SK-N-SH (cell line): ENCODE results near the gene RBM14. TPM values are rescaled to one million over a fixed set of nuclear protein-coding genes. Genes with fewer than 3 reads are reported as not detected.

Source experiments
- CTCF ChIA-PET: fragments of 300-600, 350-600 bp; formaldehyde crosslinking; extraction: SDS; loops from one replicate; lab custom pipeline; 2021; lab: Yijun Ruan, JAX
- POLR2A ChIA-PET: fragments of 350-600 bp; sonication (Branson Sonifier 250); formaldehyde crosslinking; extraction: SDS; loops from one replicate; lab custom pipeline; 2020; ENCODE audit warnings: antibody characterized with exemption, inconsistent platforms; lab: Yijun Ruan, JAX
- DNase-seq: peaks from one replicate; pipeline ENCODE4 v3.0.0; 2012
- H2AFZ ChIP-seq: fragments of 200-600 bp; sonication (generic); 2 replicates; pipeline ENCODE4 v1.8.1; 2016; ENCODE audit warnings: antibody characterized with exemption, mild to moderate bottlenecking, low read depth
- H3F3A ChIP-seq: fragments of 200-600 bp; sonication (generic); replicated peaks from 2 replicates; pipeline ENCODE3; 2016; ENCODE audit warnings: antibody characterized with exemption, mild to moderate bottlenecking; ENCODE audit not compliant: insufficient read depth
- H3K27ac ChIP-seq, 2 experiments: fragments of 200-500 bp in 1 of 2; fragments of 200-600 bp in 1 of 2; sonication (Bioruptor generic) in 1 of 2; sonication (generic), shearing (Covaris generic) in 1 of 2; 2 replicates each; pipeline versions ENCODE4 v1.5.1 to v1.6.1; 2014 to 2016; ENCODE audit warnings: low read depth in 2 of 2, inconsistent platforms in 1 of 2, low read length in 1 of 2, mild to moderate bottlenecking in 1 of 2, mixed read lengths in 1 of 2
- H3K27me3 ChIP-seq: fragments of 200-600 bp; sonication (generic), shearing (Covaris generic); 2 replicates; pipeline ENCODE4 v1.6.1; 2016; ENCODE audit warnings: mixed run types; ENCODE audit not compliant: insufficient read depth
- H3K36me3 ChIP-seq, 2 experiments: fragments of 200-500 bp in 1 of 2; fragments of 200-600 bp in 1 of 2; sonication (Bioruptor generic) in 1 of 2; sonication (generic) in 1 of 2; replicated peaks in 1 of 2; 2 replicates each; pipeline versions ENCODE3 to v1.5.1; 2014 to 2016; ENCODE audit warnings: low read length in 1 of 2, mild to moderate bottlenecking in 1 of 2; ENCODE audit not compliant: insufficient read depth in 2 of 2, control insufficient read depth in 1 of 2
- H3K4me1 ChIP-seq, 2 experiments: fragments of 200-500 bp in 1 of 2; fragments of 200-600 bp in 1 of 2; sonication (Bioruptor generic) in 1 of 2; sonication (generic), shearing (Covaris generic) in 1 of 2; 2 replicates each; pipeline versions ENCODE4 v1.5.1 to v1.6.1; 2014 to 2016; ENCODE audit warnings: low read depth in 1 of 2, low read length in 1 of 2, mixed run types in 1 of 2; ENCODE audit not compliant: insufficient read depth in 2 of 2, control insufficient read depth in 1 of 2
- H3K4me2 ChIP-seq: fragments of 200-600 bp; sonication (generic), shearing (Covaris generic); 2 replicates; pipeline ENCODE4 v1.6.1; 2017; ENCODE audit warnings: mixed run types
- H3K4me3 ChIP-seq, 2 experiments: fragments of 200-500 bp in 1 of 2; fragments of 200-600 bp in 1 of 2; sonication (Bioruptor generic) in 1 of 2; sonication (generic), shearing (Covaris generic) in 1 of 2; 2 replicates each; pipeline versions ENCODE4 v1.5.1 to v1.8.1; 2014 to 2016; ENCODE audit warnings: low read depth in 2 of 2, inconsistent platforms in 1 of 2, low read length in 1 of 2, mild to moderate bottlenecking in 1 of 2, mixed read lengths in 1 of 2, moderate library complexity in 1 of 2
- H3K79me2 ChIP-seq: fragments of 200-600 bp; sonication (generic); 2 replicates; pipeline ENCODE4 v1.8.1; 2017; ENCODE audit warnings: mild to moderate bottlenecking; ENCODE audit not compliant: insufficient read depth
- H3K9ac ChIP-seq: fragments of 200-600 bp; sonication (generic); 2 replicates; pipeline ENCODE4 v1.6.1; 2017; ENCODE audit warnings: mixed run types
- H3K9me2 ChIP-seq: fragments of 200-600 bp; sonication (generic); 2 replicates; pipeline ENCODE4 v1.6.1; 2017; ENCODE audit warnings: mixed run types
- H3K9me3 ChIP-seq: fragments of 200-600 bp; sonication (generic); 2 replicates; pipeline ENCODE4 v1.6.1; 2017; ENCODE audit warnings: mixed run types, mild to moderate bottlenecking, moderate library complexity
- H4K20me1 ChIP-seq: fragments of 200-600 bp; sonication (generic); 2 replicates; pipeline ENCODE4 v1.6.1; 2017; ENCODE audit warnings: mild to moderate bottlenecking, mixed run types; ENCODE audit not compliant: insufficient read depth
- ELF1 ChIP-seq: IDR thresholded peaks from 2 replicates; pipeline ENCODE4 v1.4.0; 2012
- EP300 ChIP-seq, 2 experiments: IDR thresholded peaks; 2 replicates each; pipeline versions ENCODE4 v1.4.0 to v1.6.1; 2012; ENCODE audit warnings: borderline replicate concordance in 1 of 2, low read depth in 1 of 2, low read length in 1 of 2
- EZH2phosphoT487 ChIP-seq: fragments of 200-600 bp; sonication (generic); IDR thresholded peaks from 2 replicates; pipeline ENCODE4 v1.6.1; 2017; ENCODE audit warnings: low read depth, mixed run types, mild to moderate bottlenecking, antibody characterized with exemption, moderate library complexity, borderline replicate concordance
- FOXJ3 ChIP-seq: sonication (generic); formaldehyde crosslinking; IDR thresholded peaks from 2 replicates; pipeline ENCODE4 v1.5.1; 2020; ENCODE audit warnings: mild to moderate bottlenecking, missing genetic modification reagents
- GABPA ChIP-seq: IDR thresholded peaks from 2 replicates; pipeline ENCODE4 v1.4.0; 2012; ENCODE audit warnings: low read depth, mild to moderate bottlenecking
- NFIC ChIP-seq: IDR thresholded peaks from 2 replicates; pipeline ENCODE4 v1.4.0; 2012; ENCODE audit warnings: borderline replicate concordance
- NRF1 ChIP-seq: IDR thresholded peaks from 2 replicates; pipeline ENCODE4 v1.6.1; 2012; ENCODE audit warnings: low read depth, mild to moderate bottlenecking, low read length
- POLR2AphosphoS5 ChIP-seq: IDR thresholded peaks from 2 replicates; pipeline ENCODE4 v1.6.1; 2012; ENCODE audit warnings: low read depth, low read length
- RAD21 ChIP-seq: IDR thresholded peaks from 2 replicates; pipeline ENCODE4 v1.6.1; 2012; ENCODE audit warnings: mild to moderate bottlenecking, low read length
- RXRA ChIP-seq: IDR thresholded peaks from 2 replicates; pipeline ENCODE4 v1.4.0; 2012; ENCODE audit warnings: low read depth, mild to moderate bottlenecking, borderline replicate concordance
- SMC3 ChIP-seq: IDR thresholded peaks from 2 replicates; pipeline ENCODE4 v1.6.1; 2012; ENCODE audit warnings: low read depth, low read length, improper control_type of control experiment
- TAF1 ChIP-seq: IDR thresholded peaks from 2 replicates; pipeline ENCODE4 v1.6.1; 2012; ENCODE audit warnings: low read depth, mild to moderate bottlenecking, low read length, moderate library complexity, borderline replicate concordance
- YY1 ChIP-seq: IDR thresholded peaks from 2 replicates; pipeline ENCODE4 v1.4.0; 2012; ENCODE audit warnings: low read depth, mild to moderate bottlenecking
- WGBS: methylation state at CpG from one replicate; pipeline ENCODE4 v1.1.6; 2017; ENCODE audit warnings: low lambda C conversion rate; 5-methylcytosine and 5-hydroxymethylcytosine counted together
- polyA plus RNA-seq, 3 experiments: library from polyadenylated mRNA; depleted of rRNA; stranded (reverse); fragments of >200 nt; gene quantifications; 2 replicates each; pipeline ENCODE4 v1.2.3, GENCODE V29; 2012
- TF ChIP-seq, protein P1 (sequence below): IDR thresholded peaks from 2 replicates; pipeline ENCODE4; 2012
- TF ChIP-seq, protein P2 (sequence below): IDR thresholded peaks from 2 replicates; pipeline ENCODE4 v1.4.0; 2012; ENCODE audit warnings: low read depth, borderline replicate concordance
- TF ChIP-seq, protein P3 (sequence below): IDR thresholded peaks from 2 replicates; pipeline ENCODE4 v1.6.1; 2012; ENCODE audit warnings: mild to moderate bottlenecking, low read depth, low read length, moderate library complexity
- TF ChIP-seq, protein P4 (sequence below): fragments of 150-350 bp; IDR thresholded peaks from 2 replicates; pipeline ENCODE4 v1.6.1; 2016; ENCODE audit warnings: mild to moderate bottlenecking, low read depth, low read length

Gene RBM14
- polyA plus RNA-seq, 1 of the 3 experiments (the other 2 are of a cell fraction): 19.8 TPM

DNA sequence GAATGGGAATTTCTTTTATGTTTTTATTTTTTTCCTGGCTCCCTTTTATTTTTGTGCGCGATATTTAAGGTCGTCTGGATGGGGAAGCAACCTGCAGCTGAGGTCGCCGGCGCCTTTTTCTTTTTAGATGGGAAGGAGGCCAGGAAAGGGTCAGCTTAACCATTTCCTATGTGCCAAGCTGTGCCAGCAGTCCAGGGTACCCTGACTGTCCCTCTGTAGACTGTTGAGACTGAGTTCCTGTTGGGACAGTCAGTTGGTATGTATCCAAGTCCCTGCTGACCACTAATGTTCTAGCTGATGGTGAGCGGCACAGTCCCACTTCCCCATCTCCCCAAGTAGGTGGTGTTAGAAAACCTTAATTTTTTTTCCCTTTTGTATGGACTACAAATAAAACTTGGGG lies 10.5 kb downstream of the RBM14 start:
- no peaks in the 10 kb centered on the region for H3K9me2 ChIP-seq
- H4K20me1 ChIP-seq: peaks cover 88% of the 10 kb centered on the region
- H3K4me3 ChIP-seq: no peak overlapping the region
- whole genome bisulfite sequencing: 96% methylated on average over 7 of the region's 7 CpGs
- ChIA-PET CTCF (no interaction called here), POLR2A (interaction anchor here (1.2 to 1.3 kb wide), 2 partner anchors 8 to 12 kb away, joined by 3 to 7 read pairs; partner anchors contain the start of gene RBM4)
- no peaks in the 10 kb centered on the region for H3K9me3 ChIP-seq
- DNase-seq: no peak
- H3F3A ChIP-seq: no peaks in the 10 kb centered on the region
- no peak overlapping the region for H2AFZ ChIP-seq
- no peak for TF ChIP-seq NFIC
- TF ChIP-seq NRF1: no peak
- TF ChIP-seq, protein P1, sequence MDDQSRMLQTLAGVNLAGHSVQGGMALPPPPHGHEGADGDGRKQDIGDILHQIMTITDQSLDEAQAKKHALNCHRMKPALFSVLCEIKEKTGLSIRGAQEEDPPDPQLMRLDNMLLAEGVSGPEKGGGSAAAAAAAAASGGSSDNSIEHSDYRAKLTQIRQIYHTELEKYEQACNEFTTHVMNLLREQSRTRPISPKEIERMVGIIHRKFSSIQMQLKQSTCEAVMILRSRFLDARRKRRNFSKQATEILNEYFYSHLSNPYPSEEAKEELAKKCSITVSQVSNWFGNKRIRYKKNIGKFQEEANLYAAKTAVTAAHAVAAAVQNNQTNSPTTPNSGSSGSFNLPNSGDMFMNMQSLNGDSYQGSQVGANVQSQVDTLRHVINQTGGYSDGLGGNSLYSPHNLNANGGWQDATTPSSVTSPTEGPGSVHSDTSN: no peak
- TF ChIP-seq, protein P2, sequence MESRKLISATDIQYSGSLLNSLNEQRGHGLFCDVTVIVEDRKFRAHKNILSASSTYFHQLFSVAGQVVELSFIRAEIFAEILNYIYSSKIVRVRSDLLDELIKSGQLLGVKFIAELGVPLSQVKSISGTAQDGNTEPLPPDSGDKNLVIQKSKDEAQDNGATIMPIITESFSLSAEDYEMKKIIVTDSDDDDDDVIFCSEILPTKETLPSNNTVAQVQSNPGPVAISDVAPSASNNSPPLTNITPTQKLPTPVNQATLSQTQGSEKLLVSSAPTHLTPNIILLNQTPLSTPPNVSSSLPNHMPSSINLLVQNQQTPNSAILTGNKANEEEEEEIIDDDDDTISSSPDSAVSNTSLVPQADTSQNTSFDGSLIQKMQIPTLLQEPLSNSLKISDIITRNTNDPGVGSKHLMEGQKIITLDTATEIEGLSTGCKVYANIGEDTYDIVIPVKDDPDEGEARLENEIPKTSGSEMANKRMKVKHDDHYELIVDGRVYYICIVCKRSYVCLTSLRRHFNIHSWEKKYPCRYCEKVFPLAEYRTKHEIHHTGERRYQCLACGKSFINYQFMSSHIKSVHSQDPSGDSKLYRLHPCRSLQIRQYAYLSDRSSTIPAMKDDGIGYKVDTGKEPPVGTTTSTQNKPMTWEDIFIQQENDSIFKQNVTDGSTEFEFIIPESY: no peak
- TF ChIP-seq EZH2phosphoT487: no peak
- no peak for TF ChIP-seq YY1
- TF ChIP-seq RAD21: no peak
- no peak for TF ChIP-seq TAF1
- TF ChIP-seq EP300 (IDR thresholded peaks at IDR 0.05; ENCODE audit: borderline replicate concordance in 1 of 2, low read depth in 1 of 2, low read length in 1 of 2): no peak
- TF ChIP-seq, protein P3, sequence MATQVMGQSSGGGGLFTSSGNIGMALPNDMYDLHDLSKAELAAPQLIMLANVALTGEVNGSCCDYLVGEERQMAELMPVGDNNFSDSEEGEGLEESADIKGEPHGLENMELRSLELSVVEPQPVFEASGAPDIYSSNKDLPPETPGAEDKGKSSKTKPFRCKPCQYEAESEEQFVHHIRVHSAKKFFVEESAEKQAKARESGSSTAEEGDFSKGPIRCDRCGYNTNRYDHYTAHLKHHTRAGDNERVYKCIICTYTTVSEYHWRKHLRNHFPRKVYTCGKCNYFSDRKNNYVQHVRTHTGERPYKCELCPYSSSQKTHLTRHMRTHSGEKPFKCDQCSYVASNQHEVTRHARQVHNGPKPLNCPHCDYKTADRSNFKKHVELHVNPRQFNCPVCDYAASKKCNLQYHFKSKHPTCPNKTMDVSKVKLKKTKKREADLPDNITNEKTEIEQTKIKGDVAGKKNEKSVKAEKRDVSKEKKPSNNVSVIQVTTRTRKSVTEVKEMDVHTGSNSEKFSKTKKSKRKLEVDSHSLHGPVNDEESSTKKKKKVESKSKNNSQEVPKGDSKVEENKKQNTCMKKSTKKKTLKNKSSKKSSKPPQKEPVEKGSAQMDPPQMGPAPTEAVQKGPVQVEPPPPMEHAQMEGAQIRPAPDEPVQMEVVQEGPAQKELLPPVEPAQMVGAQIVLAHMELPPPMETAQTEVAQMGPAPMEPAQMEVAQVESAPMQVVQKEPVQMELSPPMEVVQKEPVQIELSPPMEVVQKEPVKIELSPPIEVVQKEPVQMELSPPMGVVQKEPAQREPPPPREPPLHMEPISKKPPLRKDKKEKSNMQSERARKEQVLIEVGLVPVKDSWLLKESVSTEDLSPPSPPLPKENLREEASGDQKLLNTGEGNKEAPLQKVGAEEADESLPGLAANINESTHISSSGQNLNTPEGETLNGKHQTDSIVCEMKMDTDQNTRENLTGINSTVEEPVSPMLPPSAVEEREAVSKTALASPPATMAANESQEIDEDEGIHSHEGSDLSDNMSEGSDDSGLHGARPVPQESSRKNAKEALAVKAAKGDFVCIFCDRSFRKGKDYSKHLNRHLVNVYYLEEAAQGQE: no peak
- no peak for TF ChIP-seq POLR2AphosphoS5
- no peak for TF ChIP-seq ELF1
- TF ChIP-seq, protein P4, sequence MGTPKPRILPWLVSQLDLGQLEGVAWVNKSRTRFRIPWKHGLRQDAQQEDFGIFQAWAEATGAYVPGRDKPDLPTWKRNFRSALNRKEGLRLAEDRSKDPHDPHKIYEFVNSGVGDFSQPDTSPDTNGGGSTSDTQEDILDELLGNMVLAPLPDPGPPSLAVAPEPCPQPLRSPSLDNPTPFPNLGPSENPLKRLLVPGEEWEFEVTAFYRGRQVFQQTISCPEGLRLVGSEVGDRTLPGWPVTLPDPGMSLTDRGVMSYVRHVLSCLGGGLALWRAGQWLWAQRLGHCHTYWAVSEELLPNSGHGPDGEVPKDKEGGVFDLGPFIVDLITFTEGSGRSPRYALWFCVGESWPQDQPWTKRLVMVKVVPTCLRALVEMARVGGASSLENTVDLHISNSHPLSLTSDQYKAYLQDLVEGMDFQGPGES: no peak
- no peak for TF ChIP-seq SMC3
- TF ChIP-seq FOXJ3 (CRISPR knock-in tag): no peak
- TF ChIP-seq GABPA: no peak
- TF ChIP-seq RXRA: no peak
- TF ChIP-seq, all 33 proteins: peak for 0
- Histone ChIP-seq H3K36me3 (peaks cover 70 to 73% of the 10 kb centered on the region in 2 experiments), H3K27ac (no peak overlapping the region), H3K4me2 (no peak overlapping the region), H3K4me1 (no peaks in the 10 kb centered on the region; a peak in 1 of 4 replicates), H3K9ac (no peak overlapping the region), H3K79me2 (peaks cover 100% of the 10 kb centered on the region), H3K27me3 (no peaks in the 10 kb centered on the region)
